Measurements from ENCODE around the gene POU4F2.

Gene POU4F2

GRCh38 chr4:146634825-146635224, 3.9 kb upstream of the POU4F2 start:
- Histone ChIP-seq H3K27me3 (replicated peaks) (peaks cover 81% of the 10 kb centered on the region), H3K4me3 (ENCODE audit: low read depth, low read length) (no peak overlapping the region), H3K27ac (no peak overlapping the region), H3K36me3 (replicated peaks) (no peaks in the 10 kb centered on the region)
- in situ Hi-C loops (cut with HindIII; ENCODE audit: low pct_ligation_motif_present, low sequenced_read_pairs): no loop called here
- no peak for DNase-seq
- no peak for TF ChIP-seq CTCF (IDR thresholded peaks at IDR 0.05; ENCODE audit: low read depth, low read length, missing control alignments)

GRCh38 chr4:146637621-146638332, 916 bp upstream of the POU4F2 start:
- Histone ChIP-seq H3K27ac (no peak overlapping the region), H3K27me3 (replicated peaks) (peaks cover 84% of the 10 kb centered on the region), H3K36me3 (replicated peaks) (no peaks in the 10 kb centered on the region), H3K4me3 (ENCODE audit: low read depth, low read length) (no peak overlapping the region)
- in situ Hi-C loops (cut with HindIII; ENCODE audit: low pct_ligation_motif_present, low sequenced_read_pairs): no loop called here
- no peak for TF ChIP-seq CTCF (IDR thresholded peaks at IDR 0.05; ENCODE audit: low read depth, low read length, missing control alignments)
- DNase-seq: no peak

- no peak for TF ChIP-seq CTCF (IDR thresholded peaks at IDR 0.05; ENCODE audit: low read depth, low read length, missing control alignments)
- in situ Hi-C loops (cut with HindIII; ENCODE audit: low pct_ligation_motif_present, low sequenced_read_pairs): no loop called here
- no peak for DNase-seq
- Histone ChIP-seq H3K27me3 (replicated peaks) (peaks cover 78% of the 10 kb centered on the region), H3K4me3 (ENCODE audit: low read depth, low read length) (peak overlapping the region; percentile 20), H3K27ac (no peak overlapping the region), H3K36me3 (replicated peaks) (no peaks in the 10 kb centered on the region)
Observed at GRCh38 chr4:146638333-146638785, 334 bp upstream of the POU4F2 start.

- DNase-seq: no peak
- no peak for TF ChIP-seq CTCF (IDR thresholded peaks at IDR 0.05; ENCODE audit: low read depth, low read length, missing control alignments)
- Histone ChIP-seq H3K36me3 (replicated peaks) (no peaks in the 10 kb centered on the region), H3K27ac (no peak overlapping the region), H3K4me3 (ENCODE audit: low read depth, low read length) (no peak overlapping the region), H3K27me3 (replicated peaks) (peaks cover 69% of the 10 kb centered on the region)
- in situ Hi-C loops (cut with HindIII; ENCODE audit: low pct_ligation_motif_present, low sequenced_read_pairs): no loop called here
Observed at GRCh38 chr4:146639506-146639932, 826 bp downstream of the POU4F2 start.

- DNase-seq: no peak
- Histone ChIP-seq H3K27ac (no peak overlapping the region), H3K4me3 (ENCODE audit: low read depth, low read length) (no peak overlapping the region), H3K27me3 (replicated peaks) (peaks cover 69% of the 10 kb centered on the region), H3K36me3 (replicated peaks) (no peaks in the 10 kb centered on the region)
- TF ChIP-seq CTCF (IDR thresholded peaks at IDR 0.05; ENCODE audit: low read depth, low read length, missing control alignments): no peak
- in situ Hi-C loops (cut with HindIII; ENCODE audit: low pct_ligation_motif_present, low sequenced_read_pairs): no loop called here
Observed at GRCh38 chr4:146640021-146640464, 1.4 kb downstream of the POU4F2 start.
